ENCODE measurements around the gene PKN3.

PKN3 gene

DNA sequence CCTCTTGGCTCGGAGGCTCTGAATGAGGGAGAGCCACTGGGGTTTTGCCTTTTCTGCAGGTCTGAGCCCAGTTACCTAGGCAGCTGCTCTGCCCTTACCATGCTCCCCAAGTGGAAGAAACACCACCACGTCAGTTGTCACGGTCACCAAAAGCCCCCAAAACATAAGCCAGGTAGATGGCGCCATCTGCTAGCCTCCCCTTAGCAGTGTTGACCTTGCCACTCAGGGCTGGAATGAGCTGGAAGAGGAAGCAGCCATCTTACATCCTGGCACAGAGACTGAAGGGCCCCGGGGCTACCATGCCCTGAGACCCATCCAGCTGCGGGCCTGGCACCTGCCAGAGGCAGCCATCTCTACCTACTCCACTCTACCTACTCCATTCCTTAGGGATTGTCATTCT is 62.1 kb downstream of the PKN3 start:
- H4K20me1 ChIP-seq (ENCODE audit: insufficient read depth, low read length, poor library complexity, severe bottlenecking) = no peaks in the 10 kb centered on the region
- no peaks in the 10 kb centered on the region for H3K36me3 ChIP-seq (ENCODE audit: insufficient read depth, low read length)
- no peaks in the 10 kb centered on the region for H3K4me1 ChIP-seq (ENCODE audit: insufficient read depth, low read length, poor library complexity, severe bottlenecking)
- TF ChIP-seq EZH2phosphoT487 (IDR thresholded peaks at IDR 0.05; ENCODE audit: borderline replicate concordance) = no peak
- TF ChIP-seq, protein P1, sequence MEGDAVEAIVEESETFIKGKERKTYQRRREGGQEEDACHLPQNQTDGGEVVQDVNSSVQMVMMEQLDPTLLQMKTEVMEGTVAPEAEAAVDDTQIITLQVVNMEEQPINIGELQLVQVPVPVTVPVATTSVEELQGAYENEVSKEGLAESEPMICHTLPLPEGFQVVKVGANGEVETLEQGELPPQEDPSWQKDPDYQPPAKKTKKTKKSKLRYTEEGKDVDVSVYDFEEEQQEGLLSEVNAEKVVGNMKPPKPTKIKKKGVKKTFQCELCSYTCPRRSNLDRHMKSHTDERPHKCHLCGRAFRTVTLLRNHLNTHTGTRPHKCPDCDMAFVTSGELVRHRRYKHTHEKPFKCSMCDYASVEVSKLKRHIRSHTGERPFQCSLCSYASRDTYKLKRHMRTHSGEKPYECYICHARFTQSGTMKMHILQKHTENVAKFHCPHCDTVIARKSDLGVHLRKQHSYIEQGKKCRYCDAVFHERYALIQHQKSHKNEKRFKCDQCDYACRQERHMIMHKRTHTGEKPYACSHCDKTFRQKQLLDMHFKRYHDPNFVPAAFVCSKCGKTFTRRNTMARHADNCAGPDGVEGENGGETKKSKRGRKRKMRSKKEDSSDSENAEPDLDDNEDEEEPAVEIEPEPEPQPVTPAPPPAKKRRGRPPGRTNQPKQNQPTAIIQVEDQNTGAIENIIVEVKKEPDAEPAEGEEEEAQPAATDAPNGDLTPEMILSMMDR (conservative IDR thresholded peaks at IDR 0.05; ENCODE audit: low read length) = 0 out of 2 replicates have a peak, but pooled peaks have one; percentile 18
- H3K4me2 ChIP-seq (ENCODE audit: low read depth, low read length, poor library complexity, severe bottlenecking) = no peak overlapping the region
- no peaks in the 10 kb centered on the region for H3K27me3 ChIP-seq (ENCODE audit: insufficient read depth, low read length, poor library complexity, severe bottlenecking)
- no peaks in the 10 kb centered on the region for H3K9me2 ChIP-seq (replicated peaks; ENCODE audit: low read depth, low read length)
- no peaks in the 10 kb centered on the region for H3K9me3 ChIP-seq (ENCODE audit: insufficient read depth, low read depth, low read length)
- no peak overlapping the region for H3K9ac ChIP-seq (ENCODE audit: low read depth, low read length, poor library complexity, severe bottlenecking)
- no peak overlapping the region for H3K4me3 ChIP-seq (ENCODE audit: low read length, poor library complexity, severe bottlenecking)
- H2AFZ ChIP-seq (ENCODE audit: low read length) = no peak overlapping the region
- H3F3A ChIP-seq (ENCODE audit: low read depth) = no peaks in the 10 kb centered on the region
- no peaks in the 10 kb centered on the region for H3K79me2 ChIP-seq (ENCODE audit: insufficient read depth, low read length)

DNA sequence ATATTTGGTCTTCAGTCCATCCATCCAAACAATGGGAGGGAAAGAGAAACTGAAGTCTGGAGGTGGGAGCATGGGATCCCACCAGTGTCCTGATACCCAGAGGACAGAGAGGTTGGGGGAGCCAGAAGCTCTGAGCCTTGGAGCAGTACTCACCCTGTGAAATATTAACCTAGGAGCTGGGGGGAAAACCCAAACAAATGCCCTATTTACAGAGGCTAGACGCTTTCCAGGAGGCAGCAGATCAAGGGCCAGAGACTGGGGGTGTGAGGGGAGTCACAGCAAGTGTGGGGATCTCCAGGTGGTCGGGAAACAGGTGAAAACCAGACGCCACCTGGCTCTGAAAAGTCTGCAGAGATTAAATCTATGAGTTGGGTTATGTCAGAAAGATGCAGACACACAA is 63.2 kb downstream of the PKN3 start:
- Histone ChIP-seq H3K4me2 (ENCODE audit: low read depth, low read length, poor library complexity, severe bottlenecking) (no peak overlapping the region), H3K4me3 (ENCODE audit: low read length, poor library complexity, severe bottlenecking) (no peak overlapping the region), H3K4me1 (ENCODE audit: insufficient read depth, low read length, poor library complexity, severe bottlenecking) (peaks cover 2% of the 10 kb centered on the region), H4K20me1 (ENCODE audit: insufficient read depth, low read length, poor library complexity, severe bottlenecking) (no peaks in the 10 kb centered on the region), H3K36me3 (ENCODE audit: insufficient read depth, low read length) (no peaks in the 10 kb centered on the region), H3K9me2 (replicated peaks; ENCODE audit: low read depth, low read length) (no peaks in the 10 kb centered on the region), H3K9me3 (ENCODE audit: insufficient read depth, low read depth, low read length) (no peaks in the 10 kb centered on the region), H3K79me2 (ENCODE audit: insufficient read depth, low read length) (0 out of 2 replicates have a peak, but pooled peaks cover 6% of the 10 kb centered on the region), H3K27me3 (ENCODE audit: insufficient read depth, low read length, poor library complexity, severe bottlenecking) (no peaks in the 10 kb centered on the region), H2AFZ (ENCODE audit: low read length) (no peak overlapping the region), H3K9ac (ENCODE audit: low read depth, low read length, poor library complexity, severe bottlenecking) (no peak overlapping the region), H3F3A (ENCODE audit: low read depth) (no peaks in the 10 kb centered on the region)
- no peak for TF ChIP-seq EZH2phosphoT487 (IDR thresholded peaks at IDR 0.05; ENCODE audit: borderline replicate concordance)
- TF ChIP-seq, protein P1 (conservative IDR thresholded peaks at IDR 0.05; ENCODE audit: low read length) = no peak

DNA sequence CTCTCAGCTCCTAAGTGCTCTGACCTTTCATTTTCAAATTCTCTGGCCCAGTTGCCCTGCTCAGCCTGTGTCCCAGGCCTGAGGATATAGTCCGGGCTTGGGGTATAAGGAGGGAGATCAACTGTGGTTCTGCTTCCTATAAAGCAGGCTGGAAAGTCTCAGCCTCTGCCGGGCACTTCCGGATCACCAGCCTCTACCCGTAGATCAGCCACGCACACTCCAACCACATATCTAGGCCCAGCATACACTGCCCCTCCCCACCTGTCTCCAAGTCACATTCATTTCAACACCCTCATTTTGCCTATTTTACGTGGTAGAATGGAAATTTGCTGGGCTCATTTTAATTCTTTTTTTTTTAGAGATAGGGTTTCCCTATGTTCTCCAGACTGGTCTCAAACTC is 66.3 kb downstream of the PKN3 start:
- no peaks in the 10 kb centered on the region for H4K20me1 ChIP-seq (ENCODE audit: insufficient read depth, low read length, poor library complexity, severe bottlenecking)
- TF ChIP-seq, protein P1 (conservative IDR thresholded peaks at IDR 0.05; ENCODE audit: low read length) = no peak
- no peak for TF ChIP-seq EZH2phosphoT487 (IDR thresholded peaks at IDR 0.05; ENCODE audit: borderline replicate concordance)
- no peaks in the 10 kb centered on the region for H3K9me2 ChIP-seq (replicated peaks; ENCODE audit: low read depth, low read length)
- no peaks in the 10 kb centered on the region for H3K9me3 ChIP-seq (ENCODE audit: insufficient read depth, low read depth, low read length)
- H3K9ac ChIP-seq (ENCODE audit: low read depth, low read length, poor library complexity, severe bottlenecking) = no peak overlapping the region
- H3K4me2 ChIP-seq (ENCODE audit: low read depth, low read length, poor library complexity, severe bottlenecking) = no peak overlapping the region
- peaks cover 4% of the 10 kb centered on the region for H3K4me1 ChIP-seq (ENCODE audit: insufficient read depth, low read length, poor library complexity, severe bottlenecking)
- H3K27me3 ChIP-seq (ENCODE audit: insufficient read depth, low read length, poor library complexity, severe bottlenecking) = no peaks in the 10 kb centered on the region
- H3F3A ChIP-seq (ENCODE audit: low read depth) = no peaks in the 10 kb centered on the region
- no peak overlapping the region for H3K4me3 ChIP-seq (ENCODE audit: low read length, poor library complexity, severe bottlenecking)
- no peaks in the 10 kb centered on the region for H3K36me3 ChIP-seq (ENCODE audit: insufficient read depth, low read length)
- no peak overlapping the region for H2AFZ ChIP-seq (ENCODE audit: low read length)
- peaks cover 16% of the 10 kb centered on the region; the same call in 1 of the 2 replicates for H3K79me2 ChIP-seq (ENCODE audit: insufficient read depth, low read length)
